Dedifferentiated amniotic fluid mesenchymal stem cell (primary cell): ENCODE data around the gene IL31RA.

Source experiments
- DNase-seq: peaks from one replicate; pipeline ENCODE4 v3.0.0-alpha.2; 2016; ENCODE audit errors: extremely low spot score

The IL31RA gene

DNA sequence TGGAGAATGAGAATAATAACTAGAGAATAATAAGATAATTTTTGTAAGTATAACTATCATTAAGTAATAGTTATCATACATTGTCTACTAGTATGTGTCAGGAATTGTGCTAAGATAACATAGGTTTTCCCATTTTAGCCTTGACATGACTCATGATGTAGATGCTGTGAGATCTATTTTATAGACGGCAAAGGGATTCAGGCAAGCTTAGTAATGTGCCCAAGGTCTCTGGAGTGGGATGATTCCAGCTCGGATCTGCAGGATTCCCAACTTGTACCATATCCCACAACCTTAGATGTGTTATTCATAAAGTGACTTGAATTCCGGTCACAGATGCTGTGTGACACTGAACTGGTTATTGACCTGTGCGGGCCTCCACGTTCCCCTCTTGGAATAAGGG lies 51.5 kb downstream of the IL31RA start:
- DNase-seq, result no peak

DNA sequence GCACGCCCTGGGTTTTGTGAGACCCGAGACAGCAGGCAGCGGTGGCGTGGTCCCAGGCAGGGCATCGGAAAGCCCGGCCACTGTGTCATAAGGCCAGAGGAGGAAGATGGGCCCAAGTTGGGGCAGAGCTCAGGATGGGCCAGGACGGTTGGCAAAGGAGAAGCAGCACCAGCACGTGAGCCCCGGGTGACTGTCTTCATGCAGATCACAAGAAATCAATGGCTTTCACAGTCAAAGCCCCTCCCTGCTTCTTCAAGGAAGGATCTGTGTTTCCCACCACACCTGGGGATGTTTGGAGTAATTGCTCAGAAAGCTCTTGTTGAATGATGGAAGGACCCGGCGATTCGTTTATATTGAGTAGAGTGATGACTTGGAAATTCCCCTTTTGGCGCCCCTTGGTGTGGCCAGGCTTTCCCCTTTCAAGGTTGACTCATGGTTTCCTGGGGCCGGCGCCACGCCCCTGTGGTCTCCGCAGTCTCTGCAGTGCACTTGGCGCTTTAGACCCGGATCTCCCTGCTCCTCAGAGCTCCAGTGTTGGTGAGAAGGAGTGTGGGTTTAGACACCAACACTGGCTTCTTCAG lies 52.1 kb downstream of the IL31RA start:
- DNase-seq, result no peak

GRCh38 chr5:55904152-55904551 lies 53.0 kb downstream of the IL31RA start:
- DNase-seq, result peak; percentile 39

GRCh38 chr5:55905251-55905650 lies 54.1 kb downstream of the IL31RA start:
- no peak for DNase-seq

DNA sequence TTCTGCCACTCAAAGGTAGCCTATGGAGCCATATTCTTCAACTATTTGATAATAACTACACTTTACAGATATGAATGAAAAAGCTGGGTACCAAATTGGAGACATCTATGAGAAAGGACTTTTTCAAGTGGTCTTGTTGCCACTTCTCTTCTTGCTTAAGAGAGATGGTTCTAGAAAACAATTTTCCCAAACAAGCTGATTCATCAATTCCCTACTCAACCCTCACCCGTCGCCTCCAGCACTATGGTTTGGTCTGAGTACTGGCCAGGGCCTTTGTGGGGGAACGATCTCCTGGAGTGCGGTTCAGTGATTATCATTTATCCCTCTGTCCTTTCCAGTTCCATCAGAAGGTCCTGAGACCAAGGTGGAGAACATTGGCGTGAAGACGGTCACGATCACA lies 56.8 kb downstream of the IL31RA start:
- no peak for DNase-seq

- peak; percentile 40 for DNase-seq
Measured at GRCh38 chr5:55908804-55909203, 57.6 kb downstream of the IL31RA start.

DNA sequence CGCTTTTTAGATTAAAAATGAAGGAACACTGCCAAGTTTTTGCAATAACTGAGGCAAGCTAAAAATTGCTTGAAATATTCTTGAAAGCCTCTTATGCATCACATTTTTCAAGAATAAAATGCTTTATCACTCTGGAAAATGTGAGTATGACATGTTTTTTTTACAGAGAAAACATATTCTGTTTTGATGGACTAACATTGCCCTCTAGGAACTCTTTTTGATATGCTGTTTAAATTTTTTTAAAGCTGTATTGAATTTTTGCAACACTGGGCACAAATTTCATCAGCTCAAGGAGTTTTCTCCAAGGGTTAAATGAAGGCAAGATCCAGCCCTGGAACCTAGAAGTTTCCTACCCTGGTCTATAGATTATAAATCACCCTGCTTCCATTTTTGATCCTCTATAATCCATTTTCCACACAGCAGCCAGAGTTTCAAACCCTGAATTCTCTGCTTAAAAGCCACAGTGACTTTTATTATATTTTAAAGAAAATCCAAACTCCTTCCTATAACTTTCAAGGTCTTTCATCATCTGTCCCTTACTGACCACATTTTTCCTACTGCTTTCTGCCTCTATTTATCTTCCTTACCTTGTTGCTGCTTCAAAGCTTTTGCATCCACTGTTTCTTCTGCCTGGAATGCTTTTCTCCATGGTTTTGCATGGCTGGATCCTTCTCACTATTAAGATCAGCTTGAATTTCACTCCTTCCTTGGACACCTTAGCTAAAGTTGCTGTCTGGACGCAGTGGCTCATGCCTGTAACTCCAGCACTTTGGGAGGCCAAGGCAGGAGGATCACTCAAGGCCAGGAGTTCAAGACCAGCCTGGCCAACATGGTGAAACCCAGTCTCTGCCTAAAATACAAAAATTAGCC lies 60.9 kb downstream of the IL31RA start:
- peak; percentile 81 for DNase-seq

- DNase-seq, result no peak
Measured at GRCh38 chr5:55913466-55914413, 62.6 kb downstream of the IL31RA start.

DNA sequence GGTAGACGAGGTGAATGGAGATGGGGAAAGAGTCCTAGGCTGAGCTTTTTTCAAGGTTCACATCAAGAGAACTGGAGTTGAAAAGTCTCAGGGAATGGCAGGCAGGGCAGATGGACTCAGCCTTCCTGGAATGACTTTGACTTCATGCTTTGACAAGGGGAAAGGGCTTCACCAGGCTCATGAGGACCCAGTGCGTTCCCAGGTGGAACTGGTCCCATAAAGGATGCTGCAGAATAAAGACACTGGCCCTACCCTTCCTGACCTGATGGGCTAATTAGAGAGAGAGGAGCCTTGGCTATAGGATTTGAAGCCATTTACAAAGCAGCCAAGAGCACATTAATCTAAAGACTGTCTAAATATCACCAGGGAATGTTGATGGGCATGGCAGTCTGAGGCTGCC lies 63.8 kb downstream of the IL31RA start:
- DNase-seq, result no peak

DNA sequence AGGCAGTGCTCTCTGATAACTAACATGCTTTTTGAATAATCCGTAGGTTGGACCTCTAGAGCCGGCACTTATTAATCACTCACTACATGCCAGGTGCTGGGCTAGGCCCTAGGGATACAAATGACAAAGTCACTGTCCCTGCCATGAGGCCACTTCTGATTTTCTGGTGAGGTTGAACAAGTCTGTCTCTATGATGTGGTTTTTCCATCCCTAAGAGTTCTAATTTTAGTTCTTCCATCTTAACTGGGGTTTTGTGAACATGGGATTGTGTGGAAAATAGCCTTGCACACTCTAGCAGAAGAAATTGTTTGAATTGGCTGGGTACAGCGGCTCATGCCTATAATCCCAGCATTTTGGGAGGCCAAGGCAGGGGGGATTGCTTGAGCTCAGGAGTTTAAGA lies 64.6 kb downstream of the IL31RA start:
- no peak for DNase-seq

DNA sequence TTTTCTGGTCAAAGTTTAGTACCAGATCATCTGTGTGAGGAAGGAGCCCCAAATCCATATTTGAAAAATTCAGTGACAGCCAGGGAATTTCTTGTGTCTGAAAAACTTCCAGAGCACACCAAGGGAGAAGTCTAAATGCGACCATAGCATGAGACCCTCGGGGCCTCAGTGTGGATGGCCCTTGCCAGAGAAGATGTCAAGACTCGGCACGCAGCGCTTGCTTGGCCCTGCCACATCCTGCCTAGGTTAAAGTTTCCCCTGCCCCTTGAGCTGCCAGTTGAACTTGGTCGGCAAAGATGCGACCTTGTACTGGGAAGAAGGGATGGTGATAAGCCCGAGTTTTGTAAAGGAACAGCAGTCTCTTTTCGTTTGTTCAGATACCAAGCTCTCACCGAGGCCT lies 65.8 kb downstream of the IL31RA start:
- DNase-seq, result no peak

DNA sequence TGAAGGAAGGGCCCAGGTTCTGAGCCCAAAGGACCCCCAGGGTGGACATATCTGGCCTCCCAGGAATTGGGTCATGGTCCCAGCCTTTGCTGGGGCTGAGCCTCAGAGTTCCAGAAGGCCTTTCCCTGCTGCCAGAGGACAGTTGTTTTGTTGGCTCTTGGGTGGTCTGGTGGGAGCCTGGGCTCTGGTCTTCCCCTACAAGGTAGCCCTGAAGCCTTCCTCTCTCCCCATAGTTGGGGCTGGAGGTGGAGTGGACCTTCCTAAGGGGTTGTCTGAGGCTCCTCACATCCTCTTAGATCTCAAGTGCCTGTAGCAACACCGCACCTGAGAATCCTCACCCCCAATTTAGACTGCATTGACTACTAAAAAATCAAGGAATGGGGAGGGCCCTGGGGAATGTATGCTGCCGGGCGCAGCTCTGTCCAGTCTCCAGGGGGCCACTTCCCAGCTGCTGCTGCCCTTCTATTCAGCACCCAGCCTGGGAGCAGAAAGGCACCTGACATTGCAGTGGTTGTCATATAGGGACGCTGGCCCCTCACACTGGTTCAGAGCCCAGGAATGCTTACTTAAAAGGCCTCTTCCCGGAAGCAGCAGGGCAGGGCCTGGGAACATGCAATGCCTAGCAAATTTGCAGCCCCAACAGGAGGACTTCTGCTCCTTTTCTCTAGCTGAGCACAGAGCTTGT lies 66.4 kb downstream of the IL31RA start:
- DNase-seq, result no peak

DNA sequence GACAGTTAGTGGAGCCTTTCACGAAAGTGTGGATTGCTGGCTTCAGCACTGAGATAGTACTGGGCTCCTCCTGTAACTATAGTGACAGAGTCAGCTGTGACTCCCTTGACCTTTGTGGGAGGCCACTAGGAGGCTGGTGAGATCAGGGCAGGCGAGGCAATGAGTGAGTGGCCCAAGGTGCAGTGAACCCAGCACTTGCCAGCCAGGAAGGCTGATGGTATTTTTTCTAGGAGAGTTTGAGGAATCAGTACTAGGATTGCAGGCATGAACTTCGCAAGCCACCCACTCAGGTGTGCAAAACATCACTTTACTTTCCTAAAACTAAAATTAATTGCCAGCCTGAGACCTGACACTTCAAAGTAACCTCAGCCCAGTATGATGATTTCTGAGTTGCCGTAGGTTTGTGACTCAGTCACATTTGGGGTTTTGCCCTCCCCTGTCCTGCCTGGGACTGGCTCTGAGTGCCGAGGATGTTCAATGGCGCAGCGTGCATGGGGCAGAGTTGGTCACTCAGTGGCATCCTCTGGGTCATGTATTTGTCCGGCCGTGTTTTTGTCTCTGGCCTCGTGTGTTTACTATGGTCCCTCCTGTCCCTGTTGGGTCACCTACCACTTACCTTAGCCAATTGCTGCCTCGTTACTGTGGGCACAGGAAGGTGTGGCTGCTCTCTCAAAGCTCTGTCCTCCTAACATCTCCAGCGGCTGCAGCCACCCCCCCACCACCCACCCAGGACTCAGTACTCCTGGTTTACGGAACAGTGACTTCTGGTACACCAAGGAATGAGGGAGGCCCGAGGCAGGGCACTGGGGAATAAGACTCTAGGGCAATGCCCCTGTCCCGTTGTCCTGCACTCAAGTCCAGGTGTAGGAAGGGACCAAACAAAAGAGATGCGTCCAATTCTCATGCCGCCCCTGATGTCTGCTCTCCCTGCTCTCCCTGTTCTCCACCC lies 67.2 kb downstream of the IL31RA start:
- DNase-seq, result no peak

DNA sequence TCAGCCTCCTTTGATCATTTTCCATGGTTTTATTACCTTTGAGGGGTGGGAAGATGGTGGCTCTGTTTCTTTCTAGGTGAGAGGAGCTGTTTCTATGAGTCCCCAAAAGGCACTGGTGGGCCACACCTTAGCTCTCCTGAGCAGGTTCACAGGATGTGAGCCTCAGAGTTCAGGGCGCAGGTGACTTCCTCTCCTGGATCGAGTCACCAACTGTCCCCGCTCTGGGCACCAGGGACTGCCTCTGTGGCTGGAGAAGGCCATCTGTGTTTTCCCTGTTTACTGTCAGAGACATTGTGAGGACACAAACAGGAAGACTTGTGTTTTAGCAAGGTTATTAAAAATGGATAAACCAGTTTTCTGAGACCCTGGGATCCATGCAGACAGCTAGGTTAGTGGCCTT lies 68.5 kb downstream of the IL31RA start:
- no peak for DNase-seq

- DNase-seq, result no peak
Measured at GRCh38 chr5:55920784-55921183, 69.6 kb downstream of the IL31RA start.

GRCh38 chr5:55921617-55922016 lies 70.5 kb downstream of the IL31RA start:
- no peak for DNase-seq

DNA sequence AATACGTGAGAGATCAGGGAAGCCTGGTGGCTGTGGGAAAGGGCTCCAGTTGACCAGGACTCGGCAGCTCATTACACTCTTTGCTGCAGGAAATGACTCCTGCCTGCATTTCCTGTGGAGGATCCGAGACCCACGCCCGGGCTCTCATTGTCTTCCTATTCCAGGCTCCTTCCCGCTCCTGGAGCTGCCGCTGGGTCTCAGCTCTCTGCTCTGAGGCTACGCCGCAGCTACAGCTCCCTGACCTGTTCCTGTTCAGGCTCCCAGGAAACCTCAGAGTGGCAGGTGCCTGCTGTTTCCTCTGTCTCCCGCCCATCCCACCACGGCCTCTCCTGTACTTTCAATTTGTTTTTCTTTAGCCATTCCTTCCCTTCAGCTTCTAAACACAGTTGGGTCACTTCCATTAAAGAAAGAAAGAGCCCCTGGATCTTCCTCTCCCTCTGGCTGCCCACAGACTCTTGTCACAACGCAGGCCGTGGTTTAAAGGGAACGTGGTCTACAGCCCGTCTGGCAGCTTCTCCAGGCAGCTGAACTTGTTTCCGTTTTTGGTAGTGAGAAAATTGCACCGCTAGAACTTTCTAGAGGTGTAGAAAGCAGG lies 72.1 kb downstream of the IL31RA start:
- DNase-seq, result no peak

GRCh38 chr5:55923865-55924500 lies 72.8 kb downstream of the IL31RA start:
- DNase-seq, result no peak

DNA sequence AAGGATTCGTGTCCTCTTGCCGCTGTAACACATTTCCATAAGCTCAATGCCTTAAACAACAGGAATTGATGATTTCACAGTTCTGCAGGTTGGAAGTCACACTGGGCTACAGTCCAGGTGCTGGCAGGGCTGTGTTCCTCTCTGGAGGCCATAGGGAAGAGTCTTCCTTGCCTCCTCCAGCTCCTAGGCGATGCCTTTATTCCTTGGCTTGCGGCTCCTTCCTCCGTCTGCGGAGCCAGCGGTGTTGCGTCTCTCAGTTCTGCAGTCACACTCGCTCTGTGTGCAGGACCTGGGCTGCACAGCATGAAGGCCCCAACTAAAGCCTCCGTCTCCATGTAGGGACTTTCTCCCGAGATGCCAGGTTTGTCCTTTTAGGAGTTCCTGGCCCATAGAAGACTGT lies 73.6 kb downstream of the IL31RA start:
- no peak for DNase-seq

GRCh38 chr5:55925181-55925580 lies 74.0 kb downstream of the IL31RA start:
- DNase-seq, result no peak
